GM12878 (cell line): Measurements from ENCODE around the gene AMBP.

Experiments
- CHD4 ChIP-seq: fragments of 200-600 bp; sonication (generic); IDR thresholded peaks from 2 replicates; pipeline ENCODE4 v1.6.1; 2016; ENCODE audit warnings: mild to moderate bottlenecking
- SIN3A ChIP-seq: IDR thresholded peaks from 2 replicates; pipeline ENCODE4 v1.6.1; 2012; ENCODE audit warnings: low read depth, low read length, improper control_type of control experiment
- SRF ChIP-seq, 2 experiments: IDR thresholded peaks; 2 replicates each; pipeline ENCODE4 v1.6.1; 2011; ENCODE audit warnings: low read depth in 2 of 2, low read length in 2 of 2, mild to moderate bottlenecking in 1 of 2, moderate library complexity in 1 of 2

DNA sequence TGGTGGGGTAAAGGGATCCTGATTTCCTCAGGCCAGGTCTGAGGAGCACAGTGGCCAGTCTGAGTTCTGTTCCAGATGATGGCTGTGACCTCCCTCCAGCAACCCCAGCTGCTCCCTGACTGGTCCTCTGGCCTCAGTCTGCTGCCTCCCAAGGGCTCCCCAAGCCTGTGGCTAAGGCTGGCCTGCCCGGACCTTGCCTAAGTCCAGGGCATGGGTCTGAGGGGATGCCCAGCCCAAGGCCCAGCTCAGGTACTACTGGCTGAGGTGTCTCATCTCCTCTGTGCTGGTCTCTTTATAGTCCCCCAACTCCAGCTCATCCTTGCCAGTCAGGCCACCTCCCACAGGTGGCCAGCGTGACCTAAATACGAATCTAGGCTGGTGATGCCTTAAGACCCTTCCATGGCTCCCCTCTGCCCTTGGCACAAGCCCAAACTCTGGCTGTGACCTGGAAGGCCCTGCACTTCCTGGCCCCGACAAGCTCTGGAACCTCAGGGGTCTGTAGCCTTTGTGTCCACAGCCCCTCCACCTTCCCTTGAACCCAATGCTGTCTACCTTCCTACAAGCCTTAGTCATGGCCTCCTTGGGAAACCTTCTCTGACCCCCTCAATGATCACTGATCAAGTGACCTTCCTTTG is 11.2 kb upstream of the AMBP start:
- TF ChIP-seq SRF (IDR thresholded peaks at IDR 0.05; ENCODE audit: low read depth in 2 of 2, low read length in 2 of 2) (no peak), SIN3A (no peak), CHD4 (no peak)
